H9 (cell line): ENCODE data around the gene ZDHHC12. TPM values are rescaled to one million over a fixed set of nuclear protein-coding genes. Genes with fewer than 3 reads are reported as not detected.

Source experiments
- DNase-seq: peaks from one replicate; pipeline ENCODE4 v3.0.0-alpha.2; 2017
- H2AFZ ChIP-seq: one replicate; pipeline ENCODE4 v1.6.1; 2013; ENCODE audit warnings: mild to moderate bottlenecking, low read length, control low read depth, moderate library complexity
- H2AK5ac ChIP-seq: 2 replicates; pipeline ENCODE4 v1.6.1; 2013; ENCODE audit warnings: low read length, control low read depth, mixed read lengths; ENCODE audit not compliant: insufficient read length
- H2BK120ac ChIP-seq: one replicate; pipeline ENCODE4 v1.6.1; 2013; ENCODE audit warnings: low read depth, mild to moderate bottlenecking, low read length, control low read depth, inconsistent platforms; ENCODE audit not compliant: poor library complexity, severe bottlenecking
- H2BK12ac ChIP-seq: 2 replicates; pipeline ENCODE4 v1.6.1; 2013; ENCODE audit warnings: low read length, control low read depth, mixed read lengths, low read depth; ENCODE audit not compliant: insufficient read length
- H2BK15ac ChIP-seq: 2 replicates; pipeline ENCODE4 v1.6.1; 2013; ENCODE audit warnings: low read depth, low read length, control low read depth
- H2BK20ac ChIP-seq: one replicate; pipeline ENCODE4 v1.6.1; 2013; ENCODE audit warnings: low read depth, mild to moderate bottlenecking, low read length, control low read depth, inconsistent platforms; ENCODE audit not compliant: poor library complexity, severe bottlenecking
- H2BK5ac ChIP-seq: 2 replicates; pipeline ENCODE4 v1.6.1; 2013; ENCODE audit warnings: low read length, control low read depth, mixed read lengths; ENCODE audit not compliant: insufficient read length
- H3K14ac ChIP-seq: 2 replicates; pipeline ENCODE4 v1.6.1; 2013; ENCODE audit warnings: low read length, control low read depth; ENCODE audit not compliant: insufficient read depth
- H3K18ac ChIP-seq: 2 replicates; pipeline ENCODE4 v1.6.1; 2013; ENCODE audit warnings: low read depth, mild to moderate bottlenecking, mixed read lengths, low read length, control low read depth; ENCODE audit not compliant: insufficient read length
- H3K23ac ChIP-seq: 2 replicates; pipeline ENCODE4 v1.6.1; 2013; ENCODE audit warnings: low read length, control low read depth, mixed read lengths, low read depth; ENCODE audit not compliant: insufficient read length
- H3K23me2 ChIP-seq: 2 replicates; pipeline ENCODE4 v1.6.1; 2013; ENCODE audit warnings: low read depth, mild to moderate bottlenecking, mixed read lengths, low read length, control low read depth; ENCODE audit not compliant: insufficient read length, poor library complexity, severe bottlenecking
- H3K27ac ChIP-seq: 2 replicates; pipeline ENCODE4 v1.5.1; 2013; ENCODE audit warnings: low read length, control low read depth, mixed read lengths, low read depth; ENCODE audit not compliant: insufficient read length
- H3K27me3 ChIP-seq: 2 replicates; pipeline ENCODE4 v1.6.1; 2013; ENCODE audit warnings: low read length, control low read depth, inconsistent platforms; ENCODE audit not compliant: insufficient read depth
- H3K4ac ChIP-seq: 2 replicates; pipeline ENCODE4 v1.6.1; 2013; ENCODE audit warnings: low read depth, mild to moderate bottlenecking, control low read depth, inconsistent platforms, low read length, moderate library complexity
- H3K4me1 ChIP-seq: 2 replicates; pipeline ENCODE4 v1.6.1; 2013; ENCODE audit warnings: low read length, control low read depth, inconsistent platforms; ENCODE audit not compliant: insufficient read depth
- H3K4me2 ChIP-seq: 2 replicates; pipeline ENCODE4 v1.6.1; 2013; ENCODE audit warnings: low read length, control low read depth, mixed read lengths; ENCODE audit not compliant: insufficient read length, insufficient read depth
- H3K56ac ChIP-seq: 2 replicates; pipeline ENCODE4 v1.6.1; 2013; ENCODE audit warnings: low read depth, mild to moderate bottlenecking, mixed read lengths, low read length, control low read depth; ENCODE audit not compliant: insufficient read length
- H3K79me1 ChIP-seq: 2 replicates; pipeline ENCODE4 v1.6.1; 2013; ENCODE audit warnings: low read depth, mild to moderate bottlenecking, moderate library complexity, low read length, control low read depth, inconsistent platforms; ENCODE audit not compliant: insufficient read depth, poor library complexity, severe bottlenecking
- H3K79me2 ChIP-seq: 2 replicates; pipeline ENCODE4 v1.6.1; 2013; ENCODE audit warnings: low read length, control low read depth, inconsistent platforms; ENCODE audit not compliant: insufficient read depth
- H3K9ac ChIP-seq: 2 replicates; pipeline ENCODE4 v1.6.1; 2013; ENCODE audit warnings: low read length, control low read depth, mixed read lengths; ENCODE audit not compliant: insufficient read length; ENCODE audit errors: extremely low read depth
- H3K9me3 ChIP-seq: one replicate; pipeline ENCODE4 v1.6.1; 2013; ENCODE audit warnings: low read depth, low read length, inconsistent platforms; ENCODE audit not compliant: control insufficient read depth
- H3T11ph ChIP-seq: one replicate; pipeline ENCODE4 v1.6.1; 2013; ENCODE audit warnings: mild to moderate bottlenecking, low read length, control low read depth, inconsistent platforms
- H4K20me1 ChIP-seq: one replicate; pipeline ENCODE4 v1.6.1; 2013; ENCODE audit not compliant: control insufficient read depth, insufficient read length, insufficient read depth
- H4K5ac ChIP-seq: 2 replicates; pipeline ENCODE4 v1.6.1; 2013; ENCODE audit warnings: low read depth, mild to moderate bottlenecking, mixed read lengths, low read length, control low read depth; ENCODE audit not compliant: insufficient read length
- H4K8ac ChIP-seq: replicated peaks from 2 replicates; pipeline ENCODE4 v1.6.1; 2013; ENCODE audit warnings: low read length, control low read depth, mixed read lengths, low read depth; ENCODE audit not compliant: insufficient read length
- H4K91ac ChIP-seq: 2 replicates; pipeline ENCODE4 v1.6.1; 2013; ENCODE audit warnings: low read depth, mild to moderate bottlenecking, moderate library complexity, mixed read lengths, low read length, control low read depth; ENCODE audit not compliant: insufficient read length
- H3K27ac Mint-ChIP-seq, 3 experiments: 2 replicates in 2 of 3; 3 replicates in 1 of 3; pipeline ENCODE4 v1.8.0; 2020 to 2021; ENCODE audit warnings: mixed read lengths in 3 of 3, mild to moderate bottlenecking in 1 of 3, moderate library complexity in 1 of 3
- H3K27me3 Mint-ChIP-seq: 2 replicates; pipeline ENCODE4 v1.8.0; 2021; ENCODE audit warnings: low read depth, mild to moderate bottlenecking, moderate library complexity, mixed read lengths
- H3K36me3 Mint-ChIP-seq, 3 experiments: 2 replicates in 2 of 3; 3 replicates in 1 of 3; pipeline ENCODE4 v1.8.0; 2020 to 2021; ENCODE audit warnings: low read depth in 3 of 3, mixed read lengths in 3 of 3; ENCODE audit not compliant: insufficient read depth in 1 of 3
- H3K4me1 Mint-ChIP-seq, 2 experiments: 2 replicates each; pipeline ENCODE4 v1.8.0; 2020; ENCODE audit warnings: mixed read lengths in 2 of 2
- H3K4me3 Mint-ChIP-seq, 2 experiments: 2 replicates in 1 of 2; 3 replicates in 1 of 2; pipeline ENCODE4 v1.8.0; 2020 to 2021; ENCODE audit warnings: mild to moderate bottlenecking in 2 of 2, mixed read lengths in 2 of 2, moderate library complexity in 1 of 2
- H3K9me3 Mint-ChIP-seq, 2 experiments: 2 replicates in 1 of 2; 3 replicates in 1 of 2; pipeline ENCODE4 v1.8.0; 2020; ENCODE audit warnings: mild to moderate bottlenecking in 2 of 2, mixed read lengths in 2 of 2, moderate library complexity in 1 of 2
- WGBS: extraction: QIAGEN DNeasy Blood & Tissue Kit; methylation state at CpG from one replicate; pipeline ENCODE4 v1.1.7; 2013; ENCODE audit warnings: missing lambda C conversion rate, low lambda C conversion rate, mixed read lengths; ENCODE audit not compliant: insufficient read length; ENCODE audit errors: extremely low coverage; 5-methylcytosine and 5-hydroxymethylcytosine counted together
- total RNA-seq: library from RNA; stranded (reverse); gene quantifications from 2 replicates; pipeline ENCODE4 v1.2.1, GENCODE V29; 2021
- TF ChIP-seq, protein P1 (sequence below): fragments of 200-600 bp; sonication (generic); conservative IDR thresholded peaks from 3 replicates; pipeline ENCODE4 v1.8.0; 2021; ENCODE audit warnings: antibody characterized with exemption, mild to moderate bottlenecking

ZDHHC12 gene
- total RNA-seq, 1 experiment from 2014 or later = 42.8 TPM

DNA sequence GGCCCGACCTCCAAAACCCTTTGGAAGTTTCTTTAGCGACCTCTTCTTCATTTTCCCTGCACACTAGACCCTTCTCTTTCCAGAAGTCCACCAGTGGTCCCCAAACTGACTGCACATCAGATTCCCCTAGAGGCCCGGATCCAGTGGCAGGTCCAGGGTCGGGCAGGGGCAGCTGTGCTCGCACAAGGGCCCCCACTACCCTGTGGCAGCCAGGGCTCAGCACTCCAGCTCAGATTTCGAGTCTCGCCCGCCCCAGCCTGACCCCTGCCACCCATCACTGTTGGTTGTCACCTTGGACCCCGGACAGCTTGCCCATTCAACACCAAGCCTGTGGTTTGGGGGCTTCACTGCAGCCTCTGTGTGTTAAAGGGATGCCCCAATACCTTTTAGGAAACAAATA is 7.8 kb upstream of the ZDHHC12 start:
- no CpG with 5 or more reads among the region's 9 CpGs for WGBS
- Histone ChIP-seq H3K4ac (no peak overlapping the region), H3K79me1 (no peaks in the 10 kb centered on the region), H3K23ac (no peak overlapping the region), H3K9me3 (no peaks in the 10 kb centered on the region), H3K56ac (no peak overlapping the region), H3K18ac (no peak overlapping the region), H2BK15ac (no peak overlapping the region), H4K8ac (no peak overlapping the region), H3K27me3 (no peaks in the 10 kb centered on the region), H2BK20ac (no peak overlapping the region), H2BK120ac (no peak overlapping the region), H2AK5ac (no peak overlapping the region), H4K91ac (no peak overlapping the region), H3K4me1 (no peaks in the 10 kb centered on the region), H2AFZ (no peak overlapping the region), H3K27ac (no peak overlapping the region), H3K14ac (no peak overlapping the region), H3K9ac (no peak overlapping the region), H2BK12ac (no peak overlapping the region), H3K4me2 (no peak overlapping the region), H2BK5ac (no peak overlapping the region), H4K20me1 (no peaks in the 10 kb centered on the region), H3K23me2 (no peaks in the 10 kb centered on the region), H4K5ac (no peak overlapping the region), H3K79me2 (no peaks in the 10 kb centered on the region), H3T11ph (no peak overlapping the region)
- Mint-ChIP-seq H3K9me3 (no peaks in the 10 kb centered on the region), H3K27ac (no peak overlapping the region), H3K4me1 (peaks cover 6 to 11% of the 10 kb centered on the region in 2 experiments), H3K36me3 (peaks cover 0 to 20% (median 8%) of the 10 kb centered on the region in 3 experiments; a peak in 2 of 7 replicates), H3K27me3 (no peaks in the 10 kb centered on the region; the same call in none of the 2 replicates), H3K4me3 (no peak overlapping the region)
- TF ChIP-seq, protein P1, sequence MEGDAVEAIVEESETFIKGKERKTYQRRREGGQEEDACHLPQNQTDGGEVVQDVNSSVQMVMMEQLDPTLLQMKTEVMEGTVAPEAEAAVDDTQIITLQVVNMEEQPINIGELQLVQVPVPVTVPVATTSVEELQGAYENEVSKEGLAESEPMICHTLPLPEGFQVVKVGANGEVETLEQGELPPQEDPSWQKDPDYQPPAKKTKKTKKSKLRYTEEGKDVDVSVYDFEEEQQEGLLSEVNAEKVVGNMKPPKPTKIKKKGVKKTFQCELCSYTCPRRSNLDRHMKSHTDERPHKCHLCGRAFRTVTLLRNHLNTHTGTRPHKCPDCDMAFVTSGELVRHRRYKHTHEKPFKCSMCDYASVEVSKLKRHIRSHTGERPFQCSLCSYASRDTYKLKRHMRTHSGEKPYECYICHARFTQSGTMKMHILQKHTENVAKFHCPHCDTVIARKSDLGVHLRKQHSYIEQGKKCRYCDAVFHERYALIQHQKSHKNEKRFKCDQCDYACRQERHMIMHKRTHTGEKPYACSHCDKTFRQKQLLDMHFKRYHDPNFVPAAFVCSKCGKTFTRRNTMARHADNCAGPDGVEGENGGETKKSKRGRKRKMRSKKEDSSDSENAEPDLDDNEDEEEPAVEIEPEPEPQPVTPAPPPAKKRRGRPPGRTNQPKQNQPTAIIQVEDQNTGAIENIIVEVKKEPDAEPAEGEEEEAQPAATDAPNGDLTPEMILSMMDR = no peak
- no peak for DNase-seq
